ENCODE measurements around the gene ZNF224. TPM values are rescaled to one million over a fixed set of nuclear protein-coding genes. Genes with fewer than 3 reads are reported as not detected.

The ZNF224 gene
- total and polyA plus RNA-seq, 2 of the 13 experiments (the other 11 are each of a cell fraction or from before 2014, with no cell fraction given): 13.0 to 16.1 TPM

DNA sequence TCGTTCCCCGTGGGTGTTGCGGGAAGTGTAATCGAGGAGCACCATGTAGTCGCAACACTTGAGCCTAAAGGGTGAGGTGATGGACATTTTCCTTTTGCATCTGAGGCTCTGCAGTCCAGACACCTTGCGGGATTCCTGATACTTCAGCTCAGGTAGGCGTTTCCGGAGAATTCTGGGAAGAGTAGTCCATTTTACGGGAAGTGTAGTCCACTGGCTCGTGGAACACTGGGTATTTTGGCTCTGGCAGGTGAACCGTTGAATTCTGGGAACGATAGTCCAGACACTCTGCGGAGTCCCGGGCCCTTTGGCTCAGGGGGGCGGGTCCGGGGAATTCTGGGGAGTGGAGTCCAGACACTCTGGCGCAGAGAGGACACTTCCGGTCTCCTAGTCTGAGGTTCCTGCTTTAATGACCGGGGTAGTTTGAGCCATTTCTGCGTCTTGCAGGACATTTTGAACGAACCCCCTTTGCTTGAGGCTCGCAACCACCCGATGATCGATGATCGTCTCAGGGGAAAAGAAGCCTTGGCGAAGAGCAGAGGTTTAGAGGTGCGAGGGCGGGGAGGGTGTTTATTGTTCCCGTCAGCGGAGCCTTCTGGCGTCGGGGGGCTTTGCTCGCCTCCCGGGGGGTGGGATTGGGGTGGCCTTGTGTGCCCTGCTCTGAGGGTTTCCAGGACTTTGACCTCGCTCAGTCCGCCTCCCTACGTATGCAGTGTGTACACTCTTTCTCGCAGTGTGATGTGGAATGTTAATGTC, 42.3 kb upstream of the ZNF224 start, which contains the start of gene ZNF223:
TSS of gene ZNF223 (plus strand) at position 387 of the 753 bp plus-strand sequence. CDS start 3,141 bp downstream, outside the sequence.
- FAIRE-seq (peak; percentile 89), DNase-seq (ENCODE audit: low spot score) (peak; percentile 94)
- CTCF ChIA-PET (ENCODE audit: low intra/inter-chr PET ratio, low total read pairs): no interaction called here
- TF ChIP-seq ARNTL (CRISPR knock-in tag; IDR thresholded peaks at IDR 0.05) (peak; percentile 39), HDAC2 (CRISPR knock-in tag; IDR thresholded peaks at IDR 0.05) (peak; percentile 33; the same call in 1 of the 2 replicates), POGZ (CRISPR knock-in tag; IDR thresholded peaks at IDR 0.05) (peak; percentile 55; the same call in 1 of the 2 replicates), ZKSCAN8 (CRISPR knock-in tag; IDR thresholded peaks at IDR 0.05; ENCODE audit: borderline replicate concordance) (peak; percentile 32; the same call in 1 of the 2 replicates), RBFOX2 (IDR thresholded peaks at IDR 0.05; ENCODE audit: low read depth, low read length) (0 out of 2 replicates have a peak, but pooled peaks have one; percentile 14), KMT2B (CRISPR knock-in tag; IDR thresholded peaks at IDR 0.05) (peak; percentile 70; the same call in 1 of the 2 replicates), ZNF230 (CRISPR knock-in tag; IDR thresholded peaks at IDR 0.05) (peak; percentile 69; the same call in 1 of the 2 replicates), NFKB2 (CRISPR knock-in tag; IDR thresholded peaks at IDR 0.05; ENCODE audit: borderline replicate concordance) (peak; percentile 60; the same call in 1 of the 2 replicates), ELF3 (CRISPR knock-in tag; IDR thresholded peaks at IDR 0.05) (peak; percentile 74; the same call in 1 of the 2 replicates), ZMYM2 (CRISPR knock-in tag; IDR thresholded peaks at IDR 0.05) (no peak), ZSCAN20 (CRISPR knock-in tag; IDR thresholded peaks at IDR 0.05; ENCODE audit: borderline replicate concordance) (no peak), SOX13 (IDR thresholded peaks at IDR 0.05) (no peak), SOX13 (CRISPR knock-in tag; conservative IDR thresholded peaks at IDR 0.05 in 1 of 2, IDR thresholded peaks at IDR 0.05 in 1 of 2) (peak in 1 of 2 experiments; percentile 27; a peak in 2 of 4 replicates), ZNF501 (CRISPR knock-in tag; IDR thresholded peaks at IDR 0.05) (peak; percentile 88), ZNF543 (CRISPR knock-in tag; IDR thresholded peaks at IDR 0.05) (peak; percentile 58; the same call in 1 of the 2 replicates)
- TF ChIP-seq, protein P1, sequence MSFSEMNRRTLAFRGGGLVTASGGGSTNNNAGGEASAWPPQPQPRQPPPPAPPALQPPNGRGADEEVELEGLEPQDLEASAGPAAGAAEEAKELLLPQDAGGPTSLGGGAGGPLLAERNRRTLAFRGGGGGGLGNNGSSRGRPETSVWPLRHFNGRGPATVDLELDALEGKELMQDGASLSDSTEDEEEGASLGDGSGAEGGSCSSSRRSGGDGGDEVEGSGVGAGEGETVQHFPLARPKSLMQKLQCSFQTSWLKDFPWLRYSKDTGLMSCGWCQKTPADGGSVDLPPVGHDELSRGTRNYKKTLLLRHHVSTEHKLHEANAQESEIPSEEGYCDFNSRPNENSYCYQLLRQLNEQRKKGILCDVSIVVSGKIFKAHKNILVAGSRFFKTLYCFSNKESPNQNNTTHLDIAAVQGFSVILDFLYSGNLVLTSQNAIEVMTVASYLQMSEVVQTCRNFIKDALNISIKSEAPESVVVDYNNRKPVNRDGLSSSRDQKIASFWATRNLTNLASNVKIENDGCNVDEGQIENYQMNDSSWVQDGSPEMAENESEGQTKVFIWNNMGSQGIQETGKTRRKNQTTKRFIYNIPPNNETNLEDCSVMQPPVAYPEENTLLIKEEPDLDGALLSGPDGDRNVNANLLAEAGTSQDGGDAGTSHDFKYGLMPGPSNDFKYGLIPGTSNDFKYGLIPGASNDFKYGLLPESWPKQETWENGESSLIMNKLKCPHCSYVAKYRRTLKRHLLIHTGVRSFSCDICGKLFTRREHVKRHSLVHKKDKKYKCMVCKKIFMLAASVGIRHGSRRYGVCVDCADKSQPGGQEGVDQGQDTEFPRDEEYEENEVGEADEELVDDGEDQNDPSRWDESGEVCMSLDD (CRISPR knock-in tag; IDR thresholded peaks at IDR 0.05; ENCODE audit: borderline replicate concordance): 0 out of 2 replicates have a peak, but pooled peaks have one; percentile 70
- TF ChIP-seq, protein P2, sequence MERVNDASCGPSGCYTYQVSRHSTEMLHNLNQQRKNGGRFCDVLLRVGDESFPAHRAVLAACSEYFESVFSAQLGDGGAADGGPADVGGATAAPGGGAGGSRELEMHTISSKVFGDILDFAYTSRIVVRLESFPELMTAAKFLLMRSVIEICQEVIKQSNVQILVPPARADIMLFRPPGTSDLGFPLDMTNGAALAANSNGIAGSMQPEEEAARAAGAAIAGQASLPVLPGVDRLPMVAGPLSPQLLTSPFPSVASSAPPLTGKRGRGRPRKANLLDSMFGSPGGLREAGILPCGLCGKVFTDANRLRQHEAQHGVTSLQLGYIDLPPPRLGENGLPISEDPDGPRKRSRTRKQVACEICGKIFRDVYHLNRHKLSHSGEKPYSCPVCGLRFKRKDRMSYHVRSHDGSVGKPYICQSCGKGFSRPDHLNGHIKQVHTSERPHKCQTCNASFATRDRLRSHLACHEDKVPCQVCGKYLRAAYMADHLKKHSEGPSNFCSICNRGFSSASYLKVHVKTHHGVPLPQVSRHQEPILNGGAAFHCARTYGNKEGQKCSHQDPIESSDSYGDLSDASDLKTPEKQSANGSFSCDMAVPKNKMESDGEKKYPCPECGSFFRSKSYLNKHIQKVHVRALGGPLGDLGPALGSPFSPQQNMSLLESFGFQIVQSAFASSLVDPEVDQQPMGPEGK (CRISPR knock-in tag; IDR thresholded peaks at IDR 0.05): peak; percentile 41; the same call in 1 of the 2 replicates

More for the DNA sequence above, 42.3 kb upstream of the ZNF224 start, which contains the start of gene ZNF223:
- peak within 1 kb of the TSS; percentile 82 for H3K9ac ChIP-seq (ENCODE audit: insufficient read depth, low read depth, low read length)
- H3K4me2 ChIP-seq (ENCODE audit: low read depth, low read length): peak within 1 kb of the TSS; percentile 69
- H3K27me3 ChIP-seq (ENCODE audit: control insufficient read depth in 1 of 2, insufficient read depth in 2 of 2, low read length in 2 of 2): no peaks in the 10 kb centered on the region; a peak in 1 of 5 replicates
- peaks cover 4% of the 10 kb centered on the region for H3K79me2 ChIP-seq (ENCODE audit: insufficient read depth, low read length)
- ATAC-seq: peak; percentile 99
- H3K27ac ChIP-seq (ENCODE audit: extremely low read length, insufficient read depth, low read length): peak within 1 kb of the TSS; percentile 89
- H3K4me1 ChIP-seq (ENCODE audit: insufficient read depth, low read length): peaks cover 32% of the 10 kb centered on the region
- no peaks in the 10 kb centered on the region for H4K20me1 ChIP-seq (ENCODE audit: insufficient read depth, low read length)
- intact Hi-C loops (cut with micrococcal nuclease; ENCODE audit: unreplicated experiment) (no loop called here), in situ Hi-C loops (cut with HindIII; ENCODE audit: extremely low pct_ligation_motif_present, low pct_unique_long_range_greater_than_20kb) (no loop called here)
- 9% methylated on average over 16 of the region's 38 CpGs for WGBS (ENCODE audit: low lambda C conversion rate)
- peak within 1 kb of the TSS; percentile 73 to 78 (median 78) for H3K4me3 ChIP-seq (replicated peaks in 1 of 3; ENCODE audit: insufficient read depth in 1 of 3, low read depth in 2 of 3, low read length in 3 of 3)
- no peaks in the 10 kb centered on the region for H3K9me3 ChIP-seq (ENCODE audit: low read length)
- peak within 1 kb of the TSS; percentile 95 for H2AFZ ChIP-seq (ENCODE audit: low read length)
- POLR2A ChIA-PET: interaction anchor here (0.7 to 3.4 kb wide), 11 partner anchors 9 to 160 kb away, joined by 3 to 17 read pairs (median 6); partner anchors contain the start of genes ZNF224, ZNF226, ZNF227 and ZNF230
- 0 out of 5 replicates have a peak, but pooled peaks cover 1 to 8% of the 10 kb centered on the region in 2 experiments for H3K36me3 ChIP-seq (replicated peaks in 1 of 2; ENCODE audit: control insufficient read depth in 1 of 2, insufficient read depth in 2 of 2, low read length in 2 of 2)
- no TSS peak for BruUV-seq (replicated peaks)

Data from HepG2 (cell line).